ENCODE measurements around the gene CDC42BPA.

CDC42BPA gene

GRCh38 chr1:227318016-227318852 is at the start of gene CDC42BPA:
Gene CDC42BPA (minus strand): TSS chr1:227318492. CDS start chr1:227317182, 1,310 bp downstream.
- no peak for TF ChIP-seq CTCF (IDR thresholded peaks at IDR 0.05)
- TF ChIP-seq ZFX (IDR thresholded peaks at IDR 0.05; ENCODE audit: borderline replicate concordance), result no peak
- H3K27ac ChIP-seq, result peak within 1 kb of the TSS; percentile 82

GRCh38 chr1:227368009-227368408 is 49.7 kb upstream of the CDC42BPA start:
- TF ChIP-seq CTCF (IDR thresholded peaks at IDR 0.05) (no peak), ZFX (IDR thresholded peaks at IDR 0.05; ENCODE audit: borderline replicate concordance) (no peak)

GRCh38 chr1:227365473-227366431 is 47.5 kb upstream of the CDC42BPA start:
- no peak for TF ChIP-seq ZFX (IDR thresholded peaks at IDR 0.05; ENCODE audit: borderline replicate concordance)
- TF ChIP-seq CTCF (IDR thresholded peaks at IDR 0.05), result no peak
- no peak overlapping the region for H3K27ac ChIP-seq

More at GRCh38 chr1:227368009-227368408, 49.7 kb upstream of the CDC42BPA start:
- no peak overlapping the region for H3K27ac ChIP-seq

GRCh38 chr1:227364657-227365056 is 46.4 kb upstream of the CDC42BPA start:
- TF ChIP-seq ZFX (IDR thresholded peaks at IDR 0.05; ENCODE audit: borderline replicate concordance) (no peak), CTCF (IDR thresholded peaks at IDR 0.05) (no peak)
- no peak overlapping the region for H3K27ac ChIP-seq

GRCh38 chr1:227363825-227364224 is 45.5 kb upstream of the CDC42BPA start:
- H3K27ac ChIP-seq, result no peak overlapping the region
- TF ChIP-seq CTCF (IDR thresholded peaks at IDR 0.05) (no peak), ZFX (IDR thresholded peaks at IDR 0.05; ENCODE audit: borderline replicate concordance) (no peak)

GRCh38 chr1:227362039-227362438 is 43.7 kb upstream of the CDC42BPA start:
- TF ChIP-seq ZFX (IDR thresholded peaks at IDR 0.05; ENCODE audit: borderline replicate concordance) (no peak), CTCF (IDR thresholded peaks at IDR 0.05) (no peak)
- no peak overlapping the region for H3K27ac ChIP-seq

All from 22Rv1 (cell line).